HG03457 (cell line): ENCODE data around the gene PRPF6.

Source experiments
- ATAC-seq: cut with Tn5 transposase; IDR thresholded peaks from one replicate; pipeline ENCODE4 v1.9.1; 2021; ENCODE audit warnings: moderate number of reproducible peaks; ENCODE audit not compliant: unreplicated experiment

Gene PRPF6

GRCh38 chr20:64073476-64074183, 92.7 kb downstream of the PRPF6 start:
- no peak for ATAC-seq

- no peak for ATAC-seq
Measured at GRCh38 chr20:64074184-64074789, 93.4 kb downstream of the PRPF6 start.

GRCh38 chr20:64074963-64075362, 94.0 kb downstream of the PRPF6 start:
- ATAC-seq: no peak

GRCh38 chr20:64075556-64075955, 94.6 kb downstream of the PRPF6 start:
- ATAC-seq: no peak

- ATAC-seq: no peak
Measured at GRCh38 chr20:64076061-64076997, 95.4 kb downstream of the PRPF6 start.

GRCh38 chr20:64077094-64077493, 96.2 kb downstream of the PRPF6 start:
- ATAC-seq: no peak

GRCh38 chr20:64077541-64077875, 96.6 kb downstream of the PRPF6 start:
- ATAC-seq: no peak

- no peak for ATAC-seq
Measured at GRCh38 chr20:64077876-64078551, 97.1 kb downstream of the PRPF6 start.

GRCh38 chr20:64078934-64079272, 98.0 kb downstream of the PRPF6 start:
- ATAC-seq: no peak

- ATAC-seq: no peak
Measured at GRCh38 chr20:64079273-64080012, 98.5 kb downstream of the PRPF6 start, which contains the start of gene RGS19. Gene RGS19 (minus strand): TSS chr20:64079518. CDS start chr20:64076886, 2,632 bp downstream.

GRCh38 chr20:64080013-64080812, 99.3 kb downstream of the PRPF6 start, which contains the start of gene OPRL1:
Gene OPRL1 (plus strand): TSS chr20:64080082. CDS start chr20:64092721, 12,639 bp downstream.
- no peak for ATAC-seq

GRCh38 chr20:64080813-64081623, 100.1 kb downstream of the PRPF6 start:
- no peak for ATAC-seq

- ATAC-seq: no peak
Measured at GRCh38 chr20:64081624-64081964, 100.7 kb downstream of the PRPF6 start.

- no peak for ATAC-seq
Measured at GRCh38 chr20:64082126-64082731, 101.3 kb downstream of the PRPF6 start.
